Nephron (organoid): Measurements from ENCODE around the gene TUBAL3.

Source experiments
- H3K27ac Mint-ChIP-seq, 3 experiments: 2 replicates each; pipeline ENCODE4 v1.8.0; 2020; ENCODE audit warnings: mixed read lengths in 3 of 3, mild to moderate bottlenecking in 2 of 3, moderate library complexity in 1 of 3
- H3K27me3 Mint-ChIP-seq: 2 replicates; pipeline ENCODE4 v1.8.0; 2021; ENCODE audit warnings: low read depth, mild to moderate bottlenecking, moderate library complexity, mixed read lengths
- H3K36me3 Mint-ChIP-seq: 2 replicates; pipeline ENCODE4 v1.8.0; 2020; ENCODE audit warnings: low read depth, mixed read lengths
- H3K4me1 Mint-ChIP-seq: 2 replicates; pipeline ENCODE4 v1.8.0; 2020; ENCODE audit warnings: mixed read lengths
- H3K4me3 Mint-ChIP-seq, 3 experiments: 2 replicates each; pipeline ENCODE4 v1.8.0; 2020; ENCODE audit warnings: mild to moderate bottlenecking in 3 of 3, mixed read lengths in 3 of 3, moderate library complexity in 2 of 3
- H3K9me3 Mint-ChIP-seq: 2 replicates; pipeline ENCODE4 v1.8.0; 2020; ENCODE audit warnings: mixed read lengths
- CTCF ChIP-seq, 3 experiments: fragments of 200-600 bp; sonication (generic); IDR thresholded peaks; one replicate each; pipeline ENCODE4 v1.5.0; 2021; ENCODE audit warnings: antibody characterized with exemption in 3 of 3; ENCODE audit not compliant: unreplicated experiment in 3 of 3

TUBAL3 gene

GRCh38 chr10:5448333-5449001 lies 43.8 kb upstream of the TUBAL3 start:
- Mint-ChIP-seq H3K27me3 (no peaks in the 10 kb centered on the region), H3K4me1 (peaks cover 43% of the 10 kb centered on the region), H3K4me3 (peak overlapping the region; percentile 84 to 97 (median 86)), H3K9me3 (no peaks in the 10 kb centered on the region), H3K27ac (peak overlapping the region; percentile 65 to 91 (median 91)), H3K36me3 (peaks cover 20% of the 10 kb centered on the region)
- TF ChIP-seq CTCF (IDR thresholded peaks at IDR 0.05; ENCODE audit: unreplicated experiment in 3 of 3): no peak

GRCh38 chr10:5447611-5448071 lies 43.0 kb upstream of the TUBAL3 start:
- TF ChIP-seq CTCF (IDR thresholded peaks at IDR 0.05; ENCODE audit: unreplicated experiment in 3 of 3): no peak
- Mint-ChIP-seq H3K27ac (peak overlapping the region; percentile 91 to 98 (median 91)), H3K4me1 (peaks cover 43% of the 10 kb centered on the region), H3K4me3 (peak overlapping the region; percentile 86 to 97 (median 96)), H3K9me3 (no peaks in the 10 kb centered on the region), H3K27me3 (no peaks in the 10 kb centered on the region), H3K36me3 (peaks cover 12% of the 10 kb centered on the region)

GRCh38 chr10:5447056-5447455 lies 42.4 kb upstream of the TUBAL3 start:
- no peak for TF ChIP-seq CTCF (IDR thresholded peaks at IDR 0.05; ENCODE audit: unreplicated experiment in 3 of 3)
- H3K27ac Mint-ChIP-seq: peak overlapping the region; percentile 91 to 98 (median 91)
- H3K36me3 Mint-ChIP-seq: peaks cover 6% of the 10 kb centered on the region
- H3K27me3 Mint-ChIP-seq: no peaks in the 10 kb centered on the region
- H3K4me1 Mint-ChIP-seq: peaks cover 43% of the 10 kb centered on the region
- H3K4me3 Mint-ChIP-seq: peak overlapping the region; percentile 86 to 97 (median 96)
- H3K9me3 Mint-ChIP-seq: no peaks in the 10 kb centered on the region

- no peaks in the 10 kb centered on the region for H3K27me3 Mint-ChIP-seq
- peak overlapping the region; percentile 91 to 98 (median 91) for H3K27ac Mint-ChIP-seq
These were observed 41.8 kb upstream of the TUBAL3 start for GRCh38 chr10:5446390-5446926.

GRCh38 chr10:5445006-5445405 lies 40.4 kb upstream of the TUBAL3 start:
- Mint-ChIP-seq H3K4me3 (peak overlapping the region in 1 of 3 experiments; percentile 1), H3K27ac (peak overlapping the region; percentile 20 to 63 (median 51)), H3K4me1 (peaks cover 27% of the 10 kb centered on the region), H3K36me3 (no peaks in the 10 kb centered on the region), H3K9me3 (no peaks in the 10 kb centered on the region), H3K27me3 (no peaks in the 10 kb centered on the region)
- TF ChIP-seq CTCF (IDR thresholded peaks at IDR 0.05; ENCODE audit: unreplicated experiment in 3 of 3): no peak

More at GRCh38 chr10:5446390-5446926, 41.8 kb upstream of the TUBAL3 start:
- Mint-ChIP-seq H3K9me3 (no peaks in the 10 kb centered on the region), H3K4me3 (peak overlapping the region; percentile 86 to 97 (median 96)), H3K4me1 (peaks cover 39% of the 10 kb centered on the region), H3K36me3 (peaks cover under 1% of the 10 kb centered on the region)
- no peak for TF ChIP-seq CTCF (IDR thresholded peaks at IDR 0.05; ENCODE audit: unreplicated experiment in 3 of 3)
